HG02642 (cell line): ENCODE results near the gene MRPL53.

Source experiments
- ATAC-seq: cut with Tn5 transposase; IDR thresholded peaks from one replicate; pipeline ENCODE4 v1.9.1; 2021; ENCODE audit warnings: mild to moderate bottlenecking; ENCODE audit not compliant: unreplicated experiment, poor library complexity

MRPL53 gene

GRCh38 chr2:74472086-74472944 lies at the start of gene MRPL53:
MRPL53 (minus strand) TSS chr2:74472680; CDS start chr2:74472660, 20 bp downstream.
- peak; percentile 85 for ATAC-seq

DNA sequence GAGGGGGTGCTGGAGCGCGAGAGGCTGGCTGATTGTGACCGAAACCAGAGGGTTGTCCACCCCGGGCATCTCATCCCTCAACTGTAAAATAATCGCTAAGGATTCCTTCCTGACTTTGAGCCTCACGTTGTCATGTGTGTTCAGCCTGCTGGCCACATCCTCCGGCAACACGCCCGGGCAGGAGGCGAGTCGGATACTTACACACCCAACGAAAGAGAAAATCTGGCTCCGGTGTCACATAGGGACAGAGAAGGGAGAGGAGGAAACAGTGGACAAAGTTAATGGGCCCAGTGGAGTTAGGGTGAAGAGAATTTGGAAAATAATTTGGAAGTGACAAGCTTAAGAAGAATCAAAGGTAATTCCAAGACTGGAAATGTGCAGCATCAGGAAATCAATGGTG lies 44.2 kb upstream of the MRPL53 start:
- ATAC-seq: no peak

DNA sequence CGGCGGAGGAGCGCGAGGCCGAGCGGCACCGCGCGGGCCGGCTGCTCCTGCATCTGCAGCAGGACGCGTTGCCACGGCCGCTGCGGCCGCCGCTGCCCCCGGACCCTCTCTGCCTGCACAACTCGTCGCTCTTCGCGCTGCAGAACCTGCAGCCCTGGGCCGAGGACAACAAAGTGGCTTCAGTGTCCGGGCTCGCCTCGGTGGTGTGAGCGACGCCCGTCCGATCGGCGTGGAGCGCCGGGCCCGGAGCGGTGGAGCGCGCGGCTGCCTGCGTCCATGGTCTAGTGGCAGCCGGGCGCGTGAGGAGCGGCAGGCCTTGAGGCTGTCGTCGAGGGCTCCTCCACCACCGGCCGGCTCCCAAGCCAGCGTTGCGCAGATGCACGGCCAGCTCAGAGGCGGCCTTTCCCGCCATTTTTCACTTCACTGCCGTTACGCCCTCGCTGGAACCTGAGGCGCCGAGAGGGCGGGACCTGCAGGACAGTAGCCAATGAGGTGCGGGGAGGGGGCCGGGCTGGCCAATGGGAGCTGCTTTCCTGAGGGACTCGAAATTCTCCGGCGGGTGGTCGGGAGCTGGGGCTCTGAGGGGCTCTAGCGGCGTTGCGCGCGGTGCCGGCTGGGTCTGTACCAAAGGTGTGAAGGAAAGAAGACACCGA lies 43.6 kb upstream of the MRPL53 start:
- ATAC-seq: peak; percentile 59

GRCh38 chr2:74515271-74515980 lies 42.9 kb upstream of the MRPL53 start:
- ATAC-seq: no peak

DNA sequence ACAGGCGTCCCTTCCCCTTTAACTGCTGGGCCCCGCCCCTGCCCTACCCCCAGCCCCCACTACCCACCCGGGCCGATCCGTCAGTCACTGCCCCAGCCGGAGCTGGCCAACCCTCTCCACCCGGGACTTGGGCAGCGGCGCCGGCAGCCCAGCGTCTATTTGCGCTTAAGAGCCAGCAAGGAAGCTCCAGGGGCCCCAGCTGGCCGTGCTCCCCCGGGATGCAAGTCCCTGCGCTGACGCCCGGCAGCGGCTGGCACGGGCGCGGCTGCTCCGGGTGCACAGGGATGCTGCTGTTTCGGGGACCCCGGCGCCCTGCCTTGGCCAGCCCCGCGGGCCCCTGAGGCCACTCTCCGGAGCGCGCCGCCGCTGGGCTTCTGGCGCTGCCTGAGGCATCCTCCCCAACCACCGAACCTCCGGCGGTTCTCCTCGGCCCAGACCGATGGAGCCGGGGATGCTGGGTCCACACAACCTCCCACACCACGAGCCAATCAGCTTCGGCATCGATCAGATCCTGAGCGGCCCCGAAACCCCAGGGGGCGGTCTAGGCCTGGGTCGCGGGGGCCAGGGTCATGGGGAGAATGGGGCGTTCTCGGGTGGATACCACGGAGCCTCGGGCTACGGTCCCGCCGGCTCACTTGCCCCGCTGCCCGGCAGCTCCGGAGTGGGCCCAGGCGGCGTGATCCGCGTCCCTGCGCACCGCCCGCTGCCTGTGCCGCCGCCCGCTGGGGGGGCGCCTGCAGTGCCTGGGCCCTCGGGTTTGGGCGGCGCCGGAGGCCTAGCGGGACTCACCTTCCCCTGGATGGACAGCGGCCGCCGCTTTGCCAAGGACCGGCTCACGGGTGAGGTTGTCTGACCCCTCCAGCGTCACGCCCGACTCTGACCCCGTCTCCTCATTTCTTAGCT lies 42.1 kb upstream of the MRPL53 start, which contains the start of gene TLX2:
Gene TLX2 (plus strand): TSS at position 83 of the 903 bp plus-strand sequence. CDS start 357 bp downstream, at position 440.
- ATAC-seq: no peak

DNA sequence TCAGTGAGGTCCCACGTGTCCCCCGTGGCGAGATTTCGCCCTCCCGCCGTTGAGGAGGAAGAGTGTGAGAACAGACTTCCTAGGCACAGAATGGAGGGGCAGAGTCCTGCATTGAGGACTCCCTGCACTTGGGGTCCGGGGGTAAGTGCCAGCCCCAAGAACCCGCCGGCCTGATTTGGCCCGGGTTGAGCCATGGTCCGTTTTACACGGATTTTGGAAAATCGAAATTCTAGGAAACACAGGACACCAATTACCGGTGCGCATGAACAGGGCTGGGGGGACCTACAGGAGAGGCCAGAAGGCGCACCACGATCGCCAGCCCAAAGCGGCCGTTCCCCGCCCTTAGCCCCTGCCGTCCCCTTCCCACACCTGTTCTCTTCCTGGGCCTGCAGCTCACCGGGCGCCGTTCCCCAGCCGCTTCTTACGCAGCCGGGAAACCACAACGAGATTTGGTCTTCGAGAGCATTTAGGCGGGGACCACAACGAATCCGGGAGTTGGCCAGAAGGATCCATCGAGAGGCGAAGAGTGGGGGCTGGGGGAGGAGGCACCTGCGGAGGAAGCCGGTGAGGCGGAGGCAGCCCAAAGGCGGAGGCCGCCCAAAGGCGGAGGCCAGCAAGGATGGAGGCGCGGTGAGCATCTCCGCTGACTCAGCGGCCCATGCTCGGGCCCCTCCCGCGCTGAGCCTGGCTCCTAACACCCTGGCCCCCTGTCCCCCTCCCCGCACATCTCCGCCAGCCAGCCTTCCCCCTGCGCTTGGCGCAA lies 41.3 kb upstream of the MRPL53 start:
- ATAC-seq: no peak

- ATAC-seq: no peak
These were observed 40.5 kb upstream of the MRPL53 start for GRCh38 chr2:74512744-74513604.

GRCh38 chr2:74511104-74511989 lies 38.9 kb upstream of the MRPL53 start:
- no peak for ATAC-seq

- no peak for ATAC-seq
These were observed 37.8 kb upstream of the MRPL53 start for GRCh38 chr2:74510272-74510671.

DNA sequence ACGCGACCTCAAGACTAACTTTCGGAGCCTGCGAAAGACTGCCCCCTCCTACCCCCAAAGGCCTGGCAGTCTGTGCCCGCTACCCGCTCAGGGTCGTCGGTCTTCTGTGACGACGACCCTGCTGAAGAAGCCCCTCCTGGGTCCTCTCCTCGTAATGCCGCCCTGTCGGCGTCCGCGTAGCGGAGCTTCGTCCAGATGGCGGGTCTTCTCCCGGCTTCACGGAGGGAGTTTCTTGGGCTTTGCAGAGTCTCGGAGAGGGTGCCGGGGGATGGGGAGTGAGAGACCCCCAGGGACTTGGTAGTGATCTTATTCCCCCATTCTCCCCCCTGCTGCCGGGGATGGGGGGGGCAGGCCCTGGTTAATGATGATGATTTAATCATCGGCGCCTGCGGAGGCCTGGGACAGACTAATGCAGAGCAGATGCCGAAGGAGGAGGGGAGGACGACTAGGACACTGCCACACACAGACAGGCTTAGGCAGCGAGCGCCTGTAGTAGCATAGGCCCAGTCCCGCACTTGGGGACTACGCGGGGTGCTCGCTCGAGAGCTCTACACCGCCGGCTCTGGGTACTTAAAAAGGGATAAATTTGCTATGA lies 35.5 kb upstream of the MRPL53 start:
- peak; percentile 6 for ATAC-seq

DNA sequence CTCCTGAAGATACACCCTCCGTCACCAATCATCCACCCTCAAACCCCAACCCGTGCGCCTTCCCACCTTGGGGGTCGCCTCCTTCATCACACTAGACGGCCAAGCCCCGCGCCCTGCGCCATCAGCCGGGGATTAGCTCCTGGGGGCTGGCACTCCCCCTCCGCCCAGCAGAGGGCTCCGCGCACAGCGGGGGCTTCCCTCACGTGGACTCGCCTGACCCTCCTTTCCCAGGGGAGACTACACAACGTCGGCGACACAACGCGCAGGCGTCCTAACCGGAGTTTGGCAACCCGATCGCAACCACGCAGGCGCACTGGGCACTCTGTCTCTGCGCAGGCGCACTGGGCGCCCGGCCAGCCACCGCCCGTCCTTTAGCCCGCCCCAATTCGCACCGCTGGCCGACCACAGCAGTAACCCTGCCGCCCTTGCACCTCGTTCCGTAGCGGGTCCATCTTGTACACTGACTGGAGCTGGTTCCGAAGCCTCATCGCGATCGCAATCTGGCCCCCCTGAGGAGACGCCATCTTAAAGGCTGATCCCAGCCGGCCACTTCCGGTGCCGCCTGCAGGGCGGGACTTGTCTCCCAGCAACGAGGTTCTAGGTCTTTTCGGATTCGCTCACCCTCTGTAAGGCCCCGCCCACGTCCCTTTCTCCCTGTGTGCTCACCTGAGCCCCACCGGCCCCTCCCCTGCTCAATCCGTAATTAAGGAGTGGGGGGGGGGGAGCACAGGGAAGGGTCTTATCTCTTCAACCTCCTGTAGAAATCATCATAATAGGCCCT lies 34.9 kb upstream of the MRPL53 start, which contains the start of gene PCGF1:
Gene PCGF1 (minus strand): TSS at position 551 of the 781 bp plus-strand sequence. CDS start 27 bp downstream, at position 524.
- peak; percentile 93 for ATAC-seq

DNA sequence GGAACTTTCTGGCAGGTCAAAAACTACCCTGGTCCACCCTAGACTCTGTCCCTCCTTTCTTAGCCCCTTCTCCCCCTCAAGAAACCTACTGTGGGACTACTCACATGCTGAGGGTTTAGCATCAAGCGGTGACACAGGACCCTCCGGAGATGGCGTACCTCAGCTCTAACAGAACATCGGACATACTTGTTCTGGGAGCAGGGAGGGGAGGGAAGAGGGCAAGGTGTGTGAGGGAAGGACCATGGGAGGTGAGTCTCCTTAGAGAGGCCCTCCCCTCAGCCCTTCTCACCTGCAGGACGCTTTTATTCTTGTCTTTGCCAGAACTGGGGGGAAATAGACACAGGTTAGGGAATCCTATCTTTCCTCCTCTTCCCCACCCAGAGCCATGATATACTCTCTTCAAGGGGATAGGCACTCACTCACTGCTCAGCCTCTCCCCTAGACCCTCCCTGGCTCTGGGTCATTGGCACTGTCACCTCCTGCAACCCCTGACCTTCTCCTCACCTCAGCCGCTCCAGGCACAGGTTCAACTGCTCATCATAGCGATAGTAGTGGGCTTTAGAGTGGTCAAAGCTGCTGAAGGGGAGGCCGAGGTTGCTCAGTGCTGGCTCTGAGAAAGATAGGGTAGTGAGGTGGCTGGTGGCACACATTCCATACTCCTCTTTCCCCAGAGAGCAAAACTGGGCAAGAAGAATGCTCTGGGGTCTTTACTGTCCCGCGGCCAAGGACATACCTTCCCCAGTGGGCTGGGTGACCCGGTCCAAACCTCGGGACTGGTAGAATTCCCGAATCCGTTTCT lies 33.2 kb upstream of the MRPL53 start:
- ATAC-seq: no peak

DNA sequence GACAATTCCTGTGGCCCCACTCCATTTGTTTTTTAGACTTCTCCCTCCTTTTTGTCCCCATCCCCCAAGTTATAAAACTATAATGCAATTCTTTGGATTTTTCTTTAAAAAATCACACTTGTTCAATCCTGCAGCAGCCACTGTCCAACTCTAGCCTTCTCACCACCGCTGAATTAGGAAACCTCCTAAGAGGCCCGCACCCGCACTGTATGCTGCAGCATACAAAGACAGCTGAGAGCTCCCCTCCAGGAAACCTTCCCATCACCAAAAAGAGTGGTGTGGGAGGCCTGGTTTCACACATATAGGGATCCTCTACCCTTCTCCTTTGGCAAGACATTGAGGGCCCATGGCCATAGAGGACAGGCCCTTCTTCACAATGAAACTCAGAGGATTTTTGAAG lies 32.1 kb upstream of the MRPL53 start:
- ATAC-seq: no peak

- ATAC-seq: no peak
These were observed 31.3 kb upstream of the MRPL53 start for GRCh38 chr2:74503506-74504475.
